ENCODE results near the gene TSPAN10. TPM values are rescaled to one million over a fixed set of nuclear protein-coding genes. Genes with fewer than 3 reads are reported as not detected.

Gene TSPAN10
- total and polyA plus RNA-seq, 2 of the 4 experiments (the other 2 are of a cell fraction), result 1.4 to 4.5 TPM

GRCh38 chr17:81650951-81651350 lies 14.0 kb downstream of the TSPAN10 start:
- in situ Hi-C loops (cut with MboI; ENCODE audit: low sequenced_read_pairs) (no loop called here), intact Hi-C loops (cut with micrococcal nuclease) (no loop called here), dilution Hi-C loops (cut with HindIII; ENCODE audit: low sequenced_read_pairs, unreplicated experiment) (no loop called here)
- ATAC-seq (ENCODE audit: low read depth) (no peak), DNase-seq (peak; percentile 11)
- no peak overlapping the region for H3K4me2 ChIP-seq (ENCODE audit: low read depth, low read length)
- H3K4me3 ChIP-seq (ENCODE audit: insufficient read depth, low read depth, low read length), result no peak overlapping the region
- no peaks in the 10 kb centered on the region for H3K36me3 ChIP-seq (ENCODE audit: control insufficient read depth, insufficient read depth, low read length)
- peaks cover 8% of the 10 kb centered on the region; the same call in 1 of the 2 replicates for H3K9me3 ChIP-seq (ENCODE audit: control insufficient read depth, insufficient read depth, low read length)
- no peak overlapping the region for H3K14ac ChIP-seq (replicated peaks; ENCODE audit: low read depth, low read length)
- TF ChIP-seq CHD1 (IDR thresholded peaks at IDR 0.05; ENCODE audit: low read depth, low read length), result no peak
- no peak for TF ChIP-seq NFE2L2 (IDR thresholded peaks at IDR 0.05; ENCODE audit: low read depth, low read length)
- TF ChIP-seq RFX5 (IDR thresholded peaks at IDR 0.05; ENCODE audit: low read depth, low read length), result no peak
- no peak for TF ChIP-seq RCOR1 (IDR thresholded peaks at IDR 0.05; ENCODE audit: insufficient replicate concordance, low read length)
- no peak for TF ChIP-seq RAD21 (IDR thresholded peaks at IDR 0.05; ENCODE audit: low read length)
- TF ChIP-seq MAFK (IDR thresholded peaks at IDR 0.05; ENCODE audit: low read depth, low read length), result no peak
- no peak for TF ChIP-seq POLR2A (IDR thresholded peaks at IDR 0.05; ENCODE audit: low read depth, low read length)
- no peak for TF ChIP-seq FOS (IDR thresholded peaks at IDR 0.05; ENCODE audit: low read depth, low read length)
- TF ChIP-seq MAZ (IDR thresholded peaks at IDR 0.05; ENCODE audit: borderline replicate concordance, low read depth, low read length), result no peak
- TF ChIP-seq, protein P1, sequence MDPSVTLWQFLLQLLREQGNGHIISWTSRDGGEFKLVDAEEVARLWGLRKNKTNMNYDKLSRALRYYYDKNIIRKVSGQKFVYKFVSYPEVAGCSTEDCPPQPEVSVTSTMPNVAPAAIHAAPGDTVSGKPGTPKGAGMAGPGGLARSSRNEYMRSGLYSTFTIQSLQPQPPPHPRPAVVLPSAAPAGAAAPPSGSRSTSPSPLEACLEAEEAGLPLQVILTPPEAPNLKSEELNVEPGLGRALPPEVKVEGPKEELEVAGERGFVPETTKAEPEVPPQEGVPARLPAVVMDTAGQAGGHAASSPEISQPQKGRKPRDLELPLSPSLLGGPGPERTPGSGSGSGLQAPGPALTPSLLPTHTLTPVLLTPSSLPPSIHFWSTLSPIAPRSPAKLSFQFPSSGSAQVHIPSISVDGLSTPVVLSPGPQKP (IDR thresholded peaks at IDR 0.05; ENCODE audit: borderline replicate concordance, low read depth, low read length), result no peak
- no peak for TF ChIP-seq BHLHE40 (IDR thresholded peaks at IDR 0.05; ENCODE audit: low read depth, low read length)
- no peak for TF ChIP-seq CTCF (conservative IDR thresholded peaks at IDR 0.05; ENCODE audit: low read depth, low read length)
- TF ChIP-seq CEBPB (IDR thresholded peaks at IDR 0.05; ENCODE audit: low read depth, low read length), result no peak
- TF ChIP-seq MXI1 (IDR thresholded peaks at IDR 0.05; ENCODE audit: borderline replicate concordance, low read depth, low read length), result no peak
- TF ChIP-seq SMC3 (IDR thresholded peaks at IDR 0.05; ENCODE audit: low read depth, low read length), result no peak
- WGBS, 2 experiments (ENCODE audit: extremely low coverage in 2 of 2, insufficient read length in 1 of 2), result no CpG with 5 or more reads among the region's 9 CpGs
- no peak overlapping the region for H3K56ac ChIP-seq (ENCODE audit: extremely low read depth, insufficient read depth, low read length)
- H3K27me3 ChIP-seq (ENCODE audit: control insufficient read depth, insufficient read depth, low read length), result peaks cover 19% of the 10 kb centered on the region
- ChIA-PET CTCF (no interaction called here), POLR2A (ENCODE audit: unreplicated experiment) (no interaction called here)
- 0 out of 2 replicates have a peak overlapping the region, but pooled peaks have one; percentile 35 for H2BK20ac ChIP-seq (ENCODE audit: low read depth, low read length)
- no peaks in the 10 kb centered on the region; a peak in 1 of 4 replicates for H3K79me1 ChIP-seq (ENCODE audit: low read depth in 1 of 2, low read length in 2 of 2)
- 0 out of 3 replicates have a peak overlapping the region, but pooled peaks have one; percentile 79 for H2BK15ac ChIP-seq (ENCODE audit: low read depth, low read length)
- peak overlapping the region; percentile 96 for H2AK9ac ChIP-seq (replicated peaks; ENCODE audit: low read depth, low read length, poor library complexity)
- peak overlapping the region; percentile 87 for H3K4ac ChIP-seq (ENCODE audit: low read depth, low read length)
- H3K23ac ChIP-seq (ENCODE audit: low read depth, low read length), result no peak overlapping the region
- H2AFZ ChIP-seq (replicated peaks; ENCODE audit: low read length, poor library complexity), result no peak overlapping the region
- H3K27ac ChIP-seq (ENCODE audit: insufficient read depth, low read length), result no peak overlapping the region
- no peak overlapping the region for H3K18ac ChIP-seq (ENCODE audit: low read depth, low read length)
- peaks cover 12% of the 10 kb centered on the region for H3K9me1 ChIP-seq (ENCODE audit: insufficient read depth, low read length)
- H2BK5ac ChIP-seq (ENCODE audit: low read depth, low read length, poor library complexity, severe bottlenecking), result peak overlapping the region; percentile 74
- no peak overlapping the region for H3K9ac ChIP-seq (ENCODE audit: low read depth, low read length)
- BruUV-seq (replicated peaks), result no TSS peak
- H4K8ac ChIP-seq (ENCODE audit: low read depth in 2 of 2, low read length in 2 of 2), result peak overlapping the region; percentile 69 to 71; a peak in 2 of 4 replicates
- peak overlapping the region; percentile 91 for H2BK120ac ChIP-seq (ENCODE audit: low read depth, low read length)
- H4K5ac ChIP-seq (ENCODE audit: low read depth, low read length), result no peak overlapping the region
- peak overlapping the region; percentile 91 for H2AK5ac ChIP-seq (ENCODE audit: low read depth, low read length)
- H4K91ac ChIP-seq (ENCODE audit: insufficient read depth, low read depth, low read length), result peak overlapping the region; percentile 90; the same call in 1 of the 2 replicates
- peaks cover 3% of the 10 kb centered on the region; the same call in 1 of the 2 replicates for H4K20me1 ChIP-seq (ENCODE audit: insufficient read depth, low read length)
- H3K4me1 ChIP-seq (ENCODE audit: control insufficient read depth, insufficient read depth, low read length), result peaks cover 6% of the 10 kb centered on the region
